Stimulated activated CD4-positive, alpha-beta T cell treated with anti-CD3 and anti-CD28 coated beads, TNF-alpha, amount 100 ng/mL, for 48 hours (primary cell): ENCODE results near the gene PPP2R3B.

Experiments used
- DNase-seq, 3 donors: peaks; one replicate each; pipeline ENCODE4 v3.0.0-alpha.2; 2020; ENCODE audit warnings: low read depth in 3 of 3

PPP2R3B gene

DNA sequence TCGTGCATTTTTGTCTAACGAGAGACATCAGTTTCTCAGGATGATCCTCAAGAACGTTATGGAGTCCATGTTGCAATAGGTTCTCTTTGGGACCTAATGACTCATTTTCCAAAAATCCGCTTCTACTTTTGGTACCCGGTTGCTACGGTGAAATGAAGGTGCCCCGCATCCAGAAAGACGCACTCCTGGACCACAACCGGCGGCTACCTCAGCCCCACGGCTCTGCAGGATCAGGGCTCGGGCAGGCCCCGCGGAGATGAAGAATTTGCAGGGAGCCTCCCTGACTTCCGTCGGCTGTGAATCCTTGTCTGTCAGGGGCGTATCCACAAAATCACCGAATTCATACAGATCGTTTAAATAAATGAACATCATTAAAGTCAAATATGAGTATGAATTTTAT lies 83.7 kb downstream of the PPP2R3B start:
- DNase-seq = no peak

DNA sequence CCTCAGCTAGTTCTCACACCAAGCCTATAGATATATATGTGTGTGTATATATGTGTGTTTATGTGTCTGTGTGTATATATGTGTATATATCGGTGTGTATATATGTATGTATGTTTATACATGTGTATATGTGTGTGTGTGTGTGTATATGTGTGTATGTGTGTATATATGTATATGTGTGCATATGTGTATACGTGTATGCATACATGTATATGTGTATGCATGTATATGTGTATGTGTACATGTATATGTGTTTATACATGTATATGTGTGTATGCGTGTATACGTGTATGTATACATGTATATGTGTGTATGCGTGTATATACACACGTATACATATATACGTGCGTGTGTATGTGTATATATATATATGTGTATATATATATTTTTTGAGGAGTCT lies 86.4 kb downstream of the PPP2R3B start:
- DNase-seq = no peak

DNA sequence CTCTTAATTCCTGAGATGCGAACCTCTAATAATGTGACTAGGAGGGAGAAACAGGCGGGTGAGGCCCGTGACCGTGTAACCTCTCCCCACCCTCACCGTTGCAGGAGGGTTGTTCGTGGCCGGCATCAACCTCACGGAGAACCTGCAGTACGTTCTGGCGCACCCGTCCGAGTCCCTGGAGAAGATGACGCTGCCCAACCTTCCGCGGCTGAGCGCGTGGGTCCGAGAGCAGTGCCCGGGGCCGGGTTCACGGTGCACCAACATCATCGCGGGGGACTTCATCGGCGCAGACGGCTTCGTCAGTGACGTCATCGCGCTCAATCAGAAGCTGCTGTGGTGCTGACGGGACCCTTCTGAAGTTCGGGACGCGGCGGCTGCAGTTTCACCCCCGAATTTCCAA lies 87.7 kb downstream of the PPP2R3B start:
- DNase-seq = no peak

DNA sequence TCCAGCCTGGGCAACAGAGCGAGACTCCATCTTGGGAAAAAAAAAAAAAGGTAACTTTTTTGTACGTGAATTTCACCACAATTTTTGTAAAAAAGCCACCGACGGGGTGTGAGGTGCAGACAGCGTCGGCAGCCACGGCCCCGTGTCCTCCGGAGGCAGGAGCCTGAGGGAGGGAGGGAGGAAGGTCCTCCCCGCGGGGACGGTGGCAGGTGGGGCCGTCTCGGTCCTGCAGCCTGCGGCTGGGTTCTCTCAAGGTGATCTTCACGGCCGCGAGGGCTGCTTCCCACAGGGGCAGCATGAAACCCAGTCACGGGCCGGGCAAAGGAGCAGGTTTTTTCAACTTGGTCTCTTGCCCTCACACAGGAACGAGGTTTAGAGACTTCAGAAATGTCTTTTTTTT lies 91.6 kb downstream of the PPP2R3B start:
- no peak for DNase-seq

DNA sequence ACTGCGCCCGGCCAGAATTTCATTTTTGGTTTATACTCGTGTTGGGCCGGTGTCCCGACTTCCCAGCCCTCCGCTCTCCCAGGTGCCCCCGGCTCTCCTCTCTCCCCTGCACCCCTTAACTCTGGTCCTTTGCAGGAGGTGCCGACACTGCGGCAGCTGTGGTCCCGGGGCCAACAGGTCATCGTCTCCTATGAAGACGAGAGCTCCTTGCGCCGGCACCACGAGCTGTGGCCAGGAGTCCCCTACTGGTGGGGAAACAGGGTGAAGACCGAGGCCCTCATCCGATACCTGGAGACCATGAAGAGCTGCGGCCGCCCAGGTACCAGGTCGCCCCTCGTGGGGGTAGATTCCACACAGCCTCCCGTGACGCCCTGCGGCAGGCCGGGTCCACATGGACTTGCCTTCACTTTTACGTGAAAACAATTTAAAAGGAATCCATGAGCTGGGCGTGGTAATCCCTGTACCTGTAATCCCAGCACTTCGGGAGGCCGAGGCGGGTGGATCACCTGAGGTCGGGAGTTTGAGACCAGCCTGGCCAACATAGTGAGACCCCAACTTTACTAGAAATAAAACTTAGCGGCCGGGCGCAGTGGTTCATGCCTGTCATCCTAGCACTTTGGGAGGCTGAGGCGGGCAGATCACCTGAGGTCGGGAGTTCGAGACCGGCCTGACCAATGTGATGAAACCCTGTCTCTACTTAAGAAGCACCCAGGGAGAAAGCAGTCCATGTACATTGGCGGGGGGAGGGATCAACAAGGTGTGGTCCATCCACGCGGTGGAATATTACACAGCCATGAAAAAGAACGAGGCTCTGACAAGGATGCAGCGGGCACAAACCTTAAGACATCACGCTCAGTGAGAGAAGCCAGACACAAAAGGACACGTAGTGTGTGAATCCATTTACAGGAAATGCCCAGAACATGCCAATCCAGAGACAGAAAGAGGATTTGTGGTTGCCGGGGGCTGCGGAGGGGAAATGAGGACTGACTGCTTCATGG lies 93.5 kb downstream of the PPP2R3B start:
- no peak for DNase-seq

DNA sequence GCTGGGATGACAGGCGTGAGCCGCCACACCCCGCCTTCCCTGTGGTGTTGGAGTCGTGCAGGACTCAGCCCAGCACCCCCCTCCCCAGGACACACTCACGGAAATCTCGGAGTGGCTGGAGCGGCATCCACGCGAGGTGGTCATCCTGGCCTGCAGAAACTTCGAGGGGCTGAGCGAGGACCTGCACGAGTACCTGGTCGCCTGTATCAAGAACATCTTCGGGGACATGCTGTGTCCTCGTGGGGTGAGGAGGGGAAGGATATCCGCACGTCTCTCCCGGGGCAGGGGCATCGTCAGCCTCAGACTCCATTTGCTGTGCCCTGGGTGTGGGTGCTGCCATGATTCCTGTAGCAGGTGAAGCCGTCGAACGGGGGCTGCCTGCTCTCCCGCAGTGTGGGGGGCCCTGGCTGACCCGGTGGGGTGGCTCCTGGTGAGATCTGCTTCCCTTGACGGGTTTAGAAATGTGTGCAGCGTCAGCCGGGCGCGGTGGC lies 95.3 kb downstream of the PPP2R3B start:
- DNase-seq = no peak

DNA sequence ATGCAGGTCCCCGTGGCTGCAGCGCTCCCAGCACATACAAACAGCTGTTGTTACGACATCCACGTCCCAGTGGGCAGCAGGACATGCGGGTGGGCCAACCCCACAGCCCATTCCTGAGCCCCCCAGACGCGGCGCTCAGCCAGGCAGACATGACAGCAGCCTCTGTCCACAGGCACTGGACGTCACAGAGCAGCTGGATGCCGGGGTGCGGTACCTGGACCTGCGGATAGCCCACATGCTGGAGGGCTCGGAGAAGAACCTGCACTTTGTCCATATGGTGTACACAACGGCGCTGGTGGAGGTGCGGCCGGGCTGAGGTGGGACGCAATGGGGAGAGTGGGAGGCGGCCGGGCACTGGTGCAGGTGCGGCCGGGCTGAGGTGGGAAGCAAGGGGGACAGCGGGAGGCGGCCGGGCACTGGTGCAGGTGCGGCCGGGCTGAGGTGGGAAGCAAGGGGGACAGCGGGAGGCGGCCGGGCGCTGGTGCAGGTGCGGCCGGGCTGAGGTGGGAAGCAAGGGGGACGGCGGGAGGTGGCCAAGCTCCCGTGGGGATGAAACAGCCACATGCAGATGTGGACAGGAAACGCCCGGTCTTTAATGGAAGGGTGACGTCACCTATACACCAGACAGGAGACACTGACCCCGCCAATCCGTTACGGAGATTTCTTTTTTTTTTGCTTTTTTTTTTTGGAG lies 96.1 kb downstream of the PPP2R3B start:
- DNase-seq = no peak

DNA sequence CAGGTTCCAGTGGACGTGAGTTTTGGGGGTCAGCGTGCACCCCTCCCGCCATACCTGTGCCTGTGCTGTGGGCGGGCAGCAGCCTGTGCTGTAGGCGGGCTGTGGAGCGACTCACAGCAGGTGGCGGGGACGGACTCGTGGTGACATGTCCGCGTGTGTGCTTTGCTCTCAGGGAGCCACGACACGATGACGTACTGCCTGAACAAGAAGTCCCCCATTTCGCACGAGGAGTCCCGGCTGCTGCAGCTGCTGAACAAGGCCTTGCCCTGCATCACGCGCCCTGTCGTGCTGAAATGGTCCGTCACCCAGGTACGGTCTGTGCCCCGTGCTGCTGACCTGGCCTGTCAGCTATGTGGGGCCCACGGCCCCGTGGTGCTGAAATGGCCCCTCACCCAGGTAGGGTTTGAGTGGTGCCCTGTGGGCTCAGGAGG lies 98.1 kb downstream of the PPP2R3B start:
- DNase-seq = no peak

DNA sequence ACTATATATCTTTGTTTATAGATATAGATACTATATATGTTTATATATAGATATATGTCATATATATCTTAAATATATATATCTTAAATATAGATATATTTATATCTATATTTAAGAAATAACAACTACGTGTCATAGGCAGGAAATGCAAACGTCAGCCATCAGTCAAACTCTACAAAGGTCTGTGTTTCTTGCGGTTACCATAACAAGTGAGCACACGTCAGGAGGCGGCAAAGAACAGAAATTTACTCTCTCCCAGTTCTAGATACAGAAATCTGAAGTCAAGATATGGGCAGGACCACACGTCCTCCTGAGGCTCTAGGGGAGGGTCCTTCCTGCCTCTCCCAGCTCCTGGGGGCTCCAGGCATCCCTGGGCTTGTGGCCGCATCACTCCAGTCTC lies 99.0 kb downstream of the PPP2R3B start:
- DNase-seq = no peak

DNA sequence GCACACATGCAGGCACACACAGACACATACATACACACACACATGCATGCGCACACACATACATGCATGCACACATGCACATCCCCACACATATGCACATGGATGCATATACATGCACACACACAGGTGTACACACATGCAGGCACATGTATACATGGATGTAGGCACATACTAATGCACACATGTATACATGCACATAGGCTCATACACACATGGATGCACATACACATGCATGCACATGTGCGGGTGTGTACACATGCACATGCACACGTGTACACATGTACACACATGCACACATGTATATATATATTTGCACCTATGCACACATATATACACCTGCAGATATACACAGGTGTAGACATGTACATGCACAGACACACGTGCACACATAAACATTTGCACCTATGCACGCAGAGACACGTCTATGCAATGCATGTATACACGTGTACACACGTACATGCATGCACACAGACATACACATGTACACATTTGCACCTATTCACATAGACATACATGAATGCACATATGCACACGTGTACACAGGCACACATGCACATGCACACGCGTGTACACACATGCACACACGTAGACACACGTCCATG lies 101.5 kb downstream of the PPP2R3B start:
- DNase-seq = no peak
